Mesothelial cell of epicardium (in vitro differentiated cells): Measurements from ENCODE around the gene CCL28. TPM values are rescaled to one million over a fixed set of nuclear protein-coding genes. Genes with fewer than 3 reads are reported as not detected.

ENCODE experiments used
- DNase-seq, 2 experiments: peaks; one replicate each; pipeline ENCODE4 v3.0.0; 2021; ENCODE audit warnings: low spot score in 2 of 2; ENCODE audit not compliant: unreplicated experiment in 2 of 2
- H3K27ac Mint-ChIP-seq: 2 replicates; pipeline ENCODE4 v1.8.0; 2021; ENCODE audit warnings: mixed read lengths
- H3K27me3 Mint-ChIP-seq: 2 replicates; pipeline ENCODE4 v1.8.0; 2021; ENCODE audit warnings: low read depth, mixed read lengths
- H3K36me3 Mint-ChIP-seq: 2 replicates; pipeline ENCODE4 v1.8.0; 2021; ENCODE audit warnings: mixed read lengths
- H3K4me1 Mint-ChIP-seq: 2 replicates; pipeline ENCODE4 v1.8.0; 2021; ENCODE audit warnings: mixed read lengths
- H3K4me3 Mint-ChIP-seq: 2 replicates; pipeline ENCODE4 v1.8.0; 2021; ENCODE audit warnings: mild to moderate bottlenecking, moderate library complexity, mixed read lengths
- H3K9me3 Mint-ChIP-seq: 2 replicates; pipeline ENCODE4 v1.8.0; 2021; ENCODE audit warnings: mixed read lengths
- total RNA-seq: library from RNA; stranded (reverse); gene quantifications from 3 replicates; pipeline ENCODE4 v1.2.1, GENCODE V29; 2021
- TF ChIP-seq, protein P1 (sequence below): fragments of 200-600 bp; sonication (generic); IDR thresholded peaks from one replicate; pipeline ENCODE4 v1.5.0; 2021; ENCODE audit warnings: antibody characterized with exemption; ENCODE audit not compliant: unreplicated experiment

The CCL28 gene
- total RNA-seq, 1 donor from 2014 or later = not detected

GRCh38 chr5:43336159-43336558 lies 76.0 kb downstream of the CCL28 start:
- Mint-ChIP-seq H3K36me3 (peaks cover 3% of the 10 kb centered on the region), H3K4me1 (no peaks in the 10 kb centered on the region), H3K4me3 (no peak overlapping the region), H3K27ac (no peak overlapping the region), H3K27me3 (no peaks in the 10 kb centered on the region), H3K9me3 (peaks cover 48% of the 10 kb centered on the region)
- TF ChIP-seq, protein P1, sequence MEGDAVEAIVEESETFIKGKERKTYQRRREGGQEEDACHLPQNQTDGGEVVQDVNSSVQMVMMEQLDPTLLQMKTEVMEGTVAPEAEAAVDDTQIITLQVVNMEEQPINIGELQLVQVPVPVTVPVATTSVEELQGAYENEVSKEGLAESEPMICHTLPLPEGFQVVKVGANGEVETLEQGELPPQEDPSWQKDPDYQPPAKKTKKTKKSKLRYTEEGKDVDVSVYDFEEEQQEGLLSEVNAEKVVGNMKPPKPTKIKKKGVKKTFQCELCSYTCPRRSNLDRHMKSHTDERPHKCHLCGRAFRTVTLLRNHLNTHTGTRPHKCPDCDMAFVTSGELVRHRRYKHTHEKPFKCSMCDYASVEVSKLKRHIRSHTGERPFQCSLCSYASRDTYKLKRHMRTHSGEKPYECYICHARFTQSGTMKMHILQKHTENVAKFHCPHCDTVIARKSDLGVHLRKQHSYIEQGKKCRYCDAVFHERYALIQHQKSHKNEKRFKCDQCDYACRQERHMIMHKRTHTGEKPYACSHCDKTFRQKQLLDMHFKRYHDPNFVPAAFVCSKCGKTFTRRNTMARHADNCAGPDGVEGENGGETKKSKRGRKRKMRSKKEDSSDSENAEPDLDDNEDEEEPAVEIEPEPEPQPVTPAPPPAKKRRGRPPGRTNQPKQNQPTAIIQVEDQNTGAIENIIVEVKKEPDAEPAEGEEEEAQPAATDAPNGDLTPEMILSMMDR = no peak
- no peak for DNase-seq

- no peaks in the 10 kb centered on the region for H3K4me1 Mint-ChIP-seq
- no peak for DNase-seq
- no peaks in the 10 kb centered on the region for H3K27me3 Mint-ChIP-seq
- H3K4me3 Mint-ChIP-seq = no peak overlapping the region
- H3K36me3 Mint-ChIP-seq = peaks cover 3% of the 10 kb centered on the region
- H3K27ac Mint-ChIP-seq = no peak overlapping the region
- TF ChIP-seq, protein P1 = no peak
- H3K9me3 Mint-ChIP-seq = peaks cover 48% of the 10 kb centered on the region
These were observed 76.5 kb downstream of the CCL28 start for GRCh38 chr5:43335681-43336080.

- no peak overlapping the region for H3K4me3 Mint-ChIP-seq
- no peak overlapping the region for H3K27ac Mint-ChIP-seq
- peaks cover 46% of the 10 kb centered on the region for H3K9me3 Mint-ChIP-seq
- DNase-seq = no peak
- no peaks in the 10 kb centered on the region for H3K4me1 Mint-ChIP-seq
- peaks cover 3% of the 10 kb centered on the region for H3K36me3 Mint-ChIP-seq
- TF ChIP-seq, protein P1 = no peak
- no peaks in the 10 kb centered on the region for H3K27me3 Mint-ChIP-seq
These were observed 79.8 kb downstream of the CCL28 start for GRCh38 chr5:43332401-43332800.

Other genes starting within 250 kb of the CCL28 start
- gene NIM1K, start 220.2 kb downstream of the CCL28 start, total RNA-seq = 0.22 to 0.40 TPM (median 0.29 TPM) in 3 replicates
- 129 to 131 TPM (median 130 TPM) in 3 replicates for gene HMGCS1, start 99.0 kb downstream of the CCL28 start, total RNA-seq
- 9.4 to 10.1 TPM (median 9.8 TPM) in 3 replicates for gene TMEM267, start 71.5 kb upstream of the CCL28 start, total RNA-seq
- 3.3 to 5.5 TPM (median 4.1 TPM) in 3 replicates for gene C5orf34, start 102.8 kb upstream of the CCL28 start, total RNA-seq
- 97.9 to 109 TPM (median 103 TPM) in 3 replicates for gene PAIP1, start 144.7 kb upstream of the CCL28 start, total RNA-seq
- 65.7 to 68.7 TPM (median 66.0 TPM) in 3 replicates for gene NNT, start 190.8 kb upstream of the CCL28 start, total RNA-seq